Endothelial cell of umbilical vein (primary cell): ENCODE data around the gene GTF3C5. TPM values are rescaled to one million over a fixed set of nuclear protein-coding genes. Genes with fewer than 3 reads are reported as not detected.

ENCODE experiments used
- BruUV-seq: library from RNA; stranded (reverse); fragments of 400-500 nt; replicated peaks from 2 replicates; lab custom pipeline; 2021; lab: Mats Ljungman, UMichigan
- CTCF ChIA-PET: fragments of 300-600, 350-600 bp; sonication (Branson Sonifier 250); formaldehyde crosslinking; loops from one replicate; lab custom pipeline; 2021; ENCODE audit warnings: antibody characterized with exemption, inconsistent platforms; lab: Charles Lee
- POLR2A ChIA-PET: fragments of 300-600, 350-600 bp; sonication (Branson Sonifier 250); formaldehyde crosslinking; loops from one replicate; lab custom pipeline; 2021; ENCODE audit warnings: antibody characterized with exemption, inconsistent platforms; lab: Charles Lee
- DNase-seq: peaks from one replicate; pipeline ENCODE4 v3.0.0-alpha.2; 2011; ENCODE audit warnings: low read depth, low spot score
- FAIRE-seq: peaks from 2 replicates; lab custom pipeline; 2011; peaks lifted over from hg19 to GRCh38; lab: Jason Lieb, UNC
- H2AFZ ChIP-seq: 2 replicates; pipeline ENCODE4 v1.6.0; 2012; ENCODE audit warnings: low read depth, low read length, control low read depth, inconsistent platforms
- H3K27ac ChIP-seq: 2 replicates; pipeline ENCODE4 v1.5.1; 2011; ENCODE audit warnings: low read depth, mild to moderate bottlenecking, control low read depth, low read length, moderate library complexity; ENCODE audit not compliant: insufficient read depth
- H3K27me3 ChIP-seq, 2 experiments: 2 replicates each; pipeline versions ENCODE4 v1.6.0 to v1.6.1; 2011; ENCODE audit warnings: low read length in 2 of 2, mixed read lengths in 1 of 2; ENCODE audit not compliant: control insufficient read depth in 2 of 2, insufficient read depth in 2 of 2
- H3K36me3 ChIP-seq, 2 experiments: 2 replicates in 1 of 2; 3 replicates in 1 of 2; pipeline ENCODE4 v1.5.1; 2011; ENCODE audit warnings: low read length in 2 of 2, mild to moderate bottlenecking in 1 of 2, moderate library complexity in 1 of 2; ENCODE audit not compliant: control insufficient read depth in 2 of 2, insufficient read depth in 2 of 2; ENCODE audit errors: extremely low read depth in 1 of 2
- H3K4me1 ChIP-seq: 3 replicates; pipeline ENCODE4 v1.5.1; 2011; ENCODE audit warnings: mild to moderate bottlenecking, low read length; ENCODE audit not compliant: control insufficient read depth, insufficient read depth; ENCODE audit errors: extremely low read depth
- H3K4me2 ChIP-seq: 2 replicates; pipeline ENCODE4 v1.6.1; 2011; ENCODE audit warnings: low read length, control low read depth, mixed read lengths; ENCODE audit not compliant: insufficient read depth
- H3K4me3 ChIP-seq, 3 experiments: fragments of 200-600 bp in 1 of 3; sonication (generic), shearing (Covaris generic) in 1 of 3; replicated peaks in 1 of 3; 2 replicates each; pipeline ENCODE4 v1.5.1; 2011 to 2016; ENCODE audit warnings: control low read depth in 3 of 3, low read length in 3 of 3, mild to moderate bottlenecking in 2 of 3, inconsistent platforms in 1 of 3, low read depth in 1 of 3, moderate library complexity in 1 of 3; ENCODE audit not compliant: insufficient read depth in 1 of 3
- H3K79me2 ChIP-seq: 2 replicates; pipeline ENCODE4 v1.6.0; 2012; ENCODE audit warnings: low read length, inconsistent platforms; ENCODE audit not compliant: control insufficient read depth, insufficient read depth
- H3K9ac ChIP-seq: replicated peaks from 2 replicates; pipeline ENCODE3; 2011; ENCODE audit warnings: low read length, control low read depth; ENCODE audit not compliant: insufficient read depth; ENCODE audit errors: extremely low read depth
- H3K9me1 ChIP-seq: replicated peaks from 3 replicates; pipeline ENCODE4 v1.6.0; 2011; ENCODE audit warnings: mild to moderate bottlenecking, low read length; ENCODE audit not compliant: control insufficient read depth, insufficient read depth; ENCODE audit errors: extremely low read depth
- H3K9me3 ChIP-seq: replicated peaks from 2 replicates; pipeline ENCODE4 v1.5.1; 2012; ENCODE audit warnings: low read length, inconsistent platforms; ENCODE audit not compliant: control insufficient read depth, insufficient read depth
- H4K20me1 ChIP-seq: replicated peaks from 2 replicates; pipeline ENCODE3; 2011; ENCODE audit warnings: mild to moderate bottlenecking, low read length; ENCODE audit not compliant: control insufficient read depth, insufficient read depth; ENCODE audit errors: extremely low read depth
- CTCF ChIP-seq, 2 donors: IDR thresholded peaks; 1 replicate in 1 of 2; 2 replicates in 1 of 2; pipeline ENCODE4 v1.5.1; 2011; ENCODE audit warnings: low read length in 2 of 2, mild to moderate bottlenecking in 2 of 2, moderate library complexity in 2 of 2, control low read depth in 1 of 2, inconsistent platforms in 1 of 2, low read depth in 1 of 2; ENCODE audit not compliant: insufficient read depth in 1 of 2; ENCODE audit errors: extremely low read depth in 1 of 2
- EZH2 ChIP-seq: IDR thresholded peaks from 2 replicates; pipeline ENCODE4 v1.6.1; 2012; ENCODE audit warnings: borderline replicate concordance, low read depth, mild to moderate bottlenecking, moderate library complexity, low read length, inconsistent platforms; ENCODE audit not compliant: severe bottlenecking
- FOS ChIP-seq: IDR thresholded peaks from 2 replicates; pipeline ENCODE4 v1.6.1; 2011; ENCODE audit warnings: mild to moderate bottlenecking, low read length, moderate library complexity, borderline replicate concordance; ENCODE audit not compliant: insufficient read depth
- GATA2 ChIP-seq: IDR thresholded peaks from 2 replicates; pipeline ENCODE4 v1.7.0; 2011; ENCODE audit warnings: low read depth, mild to moderate bottlenecking, moderate library complexity, mixed read lengths, low read length; ENCODE audit not compliant: insufficient read length, insufficient read depth
- JUN ChIP-seq: IDR thresholded peaks from 2 replicates; pipeline ENCODE4 v1.6.1; 2011; ENCODE audit warnings: borderline replicate concordance, low read depth; ENCODE audit not compliant: insufficient read length, insufficient read depth
- MAX ChIP-seq: IDR thresholded peaks from 2 replicates; pipeline ENCODE4 v1.6.1; 2011; ENCODE audit not compliant: insufficient read depth, insufficient read length
- MYC ChIP-seq: IDR thresholded peaks from one replicate; pipeline ENCODE4 v1.6.1; 2011; ENCODE audit warnings: mild to moderate bottlenecking, low read depth, low read length
- POLR2A ChIP-seq: IDR thresholded peaks from 2 replicates; pipeline ENCODE4 v1.6.1; 2012; ENCODE audit warnings: low read depth, mild to moderate bottlenecking, control low read depth, low read length
- POLR2AphosphoS5 ChIP-seq: IDR thresholded peaks from 2 replicates; pipeline ENCODE4 v1.6.1; 2012; ENCODE audit warnings: low read depth, mild to moderate bottlenecking, control low read depth, low read length, moderate library complexity; ENCODE audit not compliant: insufficient read depth
- dilution Hi-C: fragments of 300-500 bp; cut with MboI; formaldehyde crosslinking; loops from one replicate; pipeline ENCODE4 v1.15.0; 2019; ENCODE audit warnings: low sequenced_read_pairs; ENCODE audit not compliant: extremely low pct_ligation_motif_present
- intact Hi-C: fragments of 100-400 bp; cut with micrococcal nuclease; formaldehyde crosslinking; loops from one replicate; pipeline ENCODE4 v1.10.0; 2022
- polyA plus RNA-seq, 4 experiments: library from polyadenylated mRNA; depleted of rRNA in 3 of 4; stranded (reverse) in 3 of 4; unstranded in 1 of 4; fragments of >200 nt; gene quantifications; 2 replicates each; pipeline versions ENCODE4 v1.2.1 to v1.2.3, GENCODE V29; 2011 to 2012; ENCODE audit warnings: missing spikeins in 1 of 4
- total RNA-seq: library from RNA; stranded (reverse); gene quantifications from 2 replicates; pipeline ENCODE4 v1.2.3, GENCODE V29; 2021

Gene GTF3C5
- total and polyA plus RNA-seq, 2 donors (not counting 3 experiments of a cell fraction or from before 2014, with no cell fraction given) = 65.6 to 73.8 TPM

- TF ChIP-seq MYC = no peak
- TF ChIP-seq JUN = no peak
- no peak for TF ChIP-seq FOS
- TF ChIP-seq POLR2A = no peak
- TF ChIP-seq MAX = no peak
- no peak for TF ChIP-seq GATA2
- H3K27me3 ChIP-seq = no peaks in the 10 kb centered on the region
- intact Hi-C loops = no loop called here
- H3K9me3 ChIP-seq = no peaks in the 10 kb centered on the region
- ChIA-PET POLR2A (no interaction called here), CTCF (interaction anchor here (1.1 to 8.0 kb wide), 5 partner anchors 10 to 41 kb away, joined by 3 to 110 read pairs (median 3); no protein-coding TSS in a partner anchor)
- DNase-seq (no peak), FAIRE-seq (no peak)
- no peaks in the 10 kb centered on the region for H3K4me1 ChIP-seq
- no peaks in the 10 kb centered on the region for H3K9me1 ChIP-seq
- no peaks in the 10 kb centered on the region for H3K79me2 ChIP-seq
- H4K20me1 ChIP-seq = no peaks in the 10 kb centered on the region
- no peak overlapping the region for H3K4me2 ChIP-seq
- no TSS peak for BruUV-seq
- no peak overlapping the region for H3K4me3 ChIP-seq
- H3K36me3 ChIP-seq = peaks cover 11 to 67% of the 10 kb centered on the region in 2 experiments
- no peak overlapping the region for H3K9ac ChIP-seq
- H2AFZ ChIP-seq = no peak overlapping the region
- H3K27ac ChIP-seq = no peak overlapping the region
- dilution Hi-C loops = no loop called here
Measured at GRCh38 chr9:133106511-133107244, 75.9 kb downstream of the GTF3C5 start.

- POLR2A ChIA-PET = no interaction called here
- H4K20me1 ChIP-seq = no peaks in the 10 kb centered on the region
- intact Hi-C loops (no loop called here), dilution Hi-C loops (no loop called here)
- BruUV-seq = no TSS peak
- H3K9me3 ChIP-seq = no peaks in the 10 kb centered on the region
- no peaks in the 10 kb centered on the region for H3K9me1 ChIP-seq
- H3K36me3 ChIP-seq = peaks cover 11 to 61% of the 10 kb centered on the region in 2 experiments
- no peak overlapping the region for H2AFZ ChIP-seq
- no peak overlapping the region for H3K4me3 ChIP-seq
- CTCF ChIA-PET = interaction anchor here (0.9 to 8.0 kb wide), 5 partner anchors 12 to 41 kb away, joined by 3 to 110 read pairs (median 6); no protein-coding TSS in a partner anchor
- FAIRE-seq = no peak
- no peak for TF ChIP-seq CTCF (IDR thresholded peaks at IDR 0.05; ENCODE audit: extremely low read depth in 1 of 2, insufficient read depth in 1 of 2, low read depth in 1 of 2, low read length in 2 of 2)
- TF ChIP-seq JUN = no peak
- no peak for TF ChIP-seq FOS
- no peak for TF ChIP-seq EZH2
- TF ChIP-seq MYC = no peak
- no peak for TF ChIP-seq POLR2AphosphoS5
- TF ChIP-seq POLR2A = no peak
- no peak for TF ChIP-seq MAX
- TF ChIP-seq GATA2 = no peak
- no peak overlapping the region for H3K27ac ChIP-seq
- no peaks in the 10 kb centered on the region for H3K27me3 ChIP-seq
- no peaks in the 10 kb centered on the region for H3K4me1 ChIP-seq
- H3K9ac ChIP-seq = no peak overlapping the region
- H3K4me2 ChIP-seq = no peak overlapping the region
- H3K79me2 ChIP-seq = no peaks in the 10 kb centered on the region
- no peak for DNase-seq
Measured at GRCh38 chr9:133107245-133107722, 76.5 kb downstream of the GTF3C5 start.
